Measurements from ENCODE around the gene APBB1.
A peak's percentile ranks its signal among the peaks of the same experiment; 100 is the strongest.

The APBB1 gene

GRCh38 chr11:6351782-6352382 is 67.0 kb downstream of the APBB1 start:
- DNase-seq (ENCODE audit: low read depth in 2 of 2), result peak in 1 of 2 experiments; percentile 9

- no peak for DNase-seq (ENCODE audit: low read depth in 2 of 2)
Observed at GRCh38 chr11:6350486-6350885, 68.4 kb downstream of the APBB1 start.

GRCh38 chr11:6350043-6350442 is 68.9 kb downstream of the APBB1 start:
- DNase-seq (ENCODE audit: low read depth in 2 of 2), result no peak

GRCh38 chr11:6345366-6345765 is 73.5 kb downstream of the APBB1 start:
- no peak for DNase-seq (ENCODE audit: low read depth in 2 of 2)
